ENCODE measurements around the gene ASB14. TPM values are rescaled to one million over a fixed set of nuclear protein-coding genes. Genes with fewer than 3 reads are reported as not detected.

The ASB14 gene
- total and polyA plus RNA-seq, 2 experiments from 2014 or later: 0.15 TPM; not detected in 1

GRCh38 chr3:57256844-57257243, 35.6 kb downstream of the ASB14 start:
- no peak overlapping the region for H3K4me2 ChIP-seq (ENCODE audit: unreplicated experiment)
- H4K20me1 ChIP-seq (ENCODE audit: insufficient read depth): no peaks in the 10 kb centered on the region
- 88 to 91% methylated on average over 3 of the region's 3 CpGs for WGBS, 2 experiments (ENCODE audit: low coverage in 1 of 2, low lambda C conversion rate in 2 of 2, missing lambda C conversion rate in 2 of 2)
- no peak for TF ChIP-seq EZH2phosphoT487 (IDR thresholded peaks at IDR 0.05; ENCODE audit: insufficient read depth, low read depth)
- TF ChIP-seq EZH2 (IDR thresholded peaks at IDR 0.05; ENCODE audit: insufficient read depth, poor library complexity, severe bottlenecking): no peak
- no peaks in the 10 kb centered on the region for H3F3A ChIP-seq (ENCODE audit: insufficient read depth)
- no peaks in the 10 kb centered on the region for H3K9me3 ChIP-seq (ENCODE audit: low read depth)
- in situ Hi-C loops (cut with MboI): no loop called here
- H3K27me3 ChIP-seq (replicated peaks; ENCODE audit: insufficient read depth): no peaks in the 10 kb centered on the region
- DNase-seq: no peak
- H3K79me2 ChIP-seq (ENCODE audit: insufficient read depth): no peaks in the 10 kb centered on the region
- H3K27ac ChIP-seq: no peak overlapping the region
- peaks cover 40% of the 10 kb centered on the region for H3K36me3 ChIP-seq (ENCODE audit: low read depth)
- H3K4me1 ChIP-seq (ENCODE audit: insufficient read depth): no peaks in the 10 kb centered on the region
- H3K4me3 ChIP-seq: no peak overlapping the region
- no peak overlapping the region for H3K9ac ChIP-seq
- no peaks in the 10 kb centered on the region for H3K9me2 ChIP-seq (ENCODE audit: insufficient read depth)
- no peak overlapping the region for H2AFZ ChIP-seq

GRCh38 chr3:57252404-57252803, 40.1 kb downstream of the ASB14 start:
- no peak overlapping the region for H2AFZ ChIP-seq
- WGBS, 2 experiments (ENCODE audit: low coverage in 1 of 2, low lambda C conversion rate in 2 of 2, missing lambda C conversion rate in 2 of 2): 4 to 25% methylated on average over 1 of the region's 1 CpG
- no peak overlapping the region for H3K4me3 ChIP-seq
- DNase-seq: no peak
- H3K9me3 ChIP-seq (ENCODE audit: low read depth): no peaks in the 10 kb centered on the region
- no peak overlapping the region for H3K27ac ChIP-seq
- TF ChIP-seq EZH2 (IDR thresholded peaks at IDR 0.05; ENCODE audit: insufficient read depth, poor library complexity, severe bottlenecking) (no peak), EZH2phosphoT487 (IDR thresholded peaks at IDR 0.05; ENCODE audit: insufficient read depth, low read depth) (no peak)
- no peaks in the 10 kb centered on the region for H3K4me1 ChIP-seq (ENCODE audit: insufficient read depth)
- in situ Hi-C loops (cut with MboI): no loop called here
- no peaks in the 10 kb centered on the region for H3K9me2 ChIP-seq (ENCODE audit: insufficient read depth)
- no peaks in the 10 kb centered on the region for H3F3A ChIP-seq (ENCODE audit: insufficient read depth)
- no peaks in the 10 kb centered on the region for H3K27me3 ChIP-seq (replicated peaks; ENCODE audit: insufficient read depth)
- H3K9ac ChIP-seq: no peak overlapping the region
- H3K79me2 ChIP-seq (ENCODE audit: insufficient read depth): no peaks in the 10 kb centered on the region
- no peaks in the 10 kb centered on the region for H4K20me1 ChIP-seq (ENCODE audit: insufficient read depth)
- peaks cover 39% of the 10 kb centered on the region for H3K36me3 ChIP-seq (ENCODE audit: low read depth)
- H3K4me2 ChIP-seq (ENCODE audit: unreplicated experiment): no peak overlapping the region

GRCh38 chr3:57244946-57245345, 47.5 kb downstream of the ASB14 start:
- H3K9me3 ChIP-seq (ENCODE audit: low read depth): no peaks in the 10 kb centered on the region
- H3K27me3 ChIP-seq (replicated peaks; ENCODE audit: insufficient read depth): no peaks in the 10 kb centered on the region
- no peak overlapping the region for H3K4me3 ChIP-seq
- no peak overlapping the region for H3K27ac ChIP-seq
- 93 to 100% methylated on average over 2 of the region's 2 CpGs for WGBS, 2 experiments (ENCODE audit: low coverage in 1 of 2, low lambda C conversion rate in 2 of 2, missing lambda C conversion rate in 2 of 2)
- H3K79me2 ChIP-seq (ENCODE audit: insufficient read depth): no peaks in the 10 kb centered on the region
- H3K36me3 ChIP-seq (ENCODE audit: low read depth): peaks cover 62% of the 10 kb centered on the region
- no peak overlapping the region for H3K4me2 ChIP-seq (ENCODE audit: unreplicated experiment)
- no peaks in the 10 kb centered on the region for H3K4me1 ChIP-seq (ENCODE audit: insufficient read depth)
- DNase-seq: no peak
- H3F3A ChIP-seq (ENCODE audit: insufficient read depth): no peaks in the 10 kb centered on the region
- no peaks in the 10 kb centered on the region for H3K9me2 ChIP-seq (ENCODE audit: insufficient read depth)
- H2AFZ ChIP-seq: no peak overlapping the region
- in situ Hi-C loops (cut with MboI): no loop called here
- TF ChIP-seq EZH2 (IDR thresholded peaks at IDR 0.05; ENCODE audit: insufficient read depth, poor library complexity, severe bottlenecking) (no peak), EZH2phosphoT487 (IDR thresholded peaks at IDR 0.05; ENCODE audit: insufficient read depth, low read depth) (no peak)
- no peaks in the 10 kb centered on the region for H4K20me1 ChIP-seq (ENCODE audit: insufficient read depth)
- no peak overlapping the region for H3K9ac ChIP-seq

- peaks cover 6% of the 10 kb centered on the region; the same call in 1 of the 2 replicates for H4K20me1 ChIP-seq (ENCODE audit: insufficient read depth)
- no peaks in the 10 kb centered on the region for H3K27me3 ChIP-seq (replicated peaks; ENCODE audit: insufficient read depth)
- WGBS, 2 experiments (ENCODE audit: low coverage in 1 of 2, low lambda C conversion rate in 2 of 2, missing lambda C conversion rate in 2 of 2): 88% methylated on average over 13 of the region's 13 CpGs
- H3K9me3 ChIP-seq (ENCODE audit: low read depth): no peaks in the 10 kb centered on the region
- in situ Hi-C loops (cut with MboI): no loop called here
- no peak overlapping the region for H2AFZ ChIP-seq
- H3K9me2 ChIP-seq (ENCODE audit: insufficient read depth): no peaks in the 10 kb centered on the region
- H3K4me3 ChIP-seq: no peak overlapping the region
- H3K9ac ChIP-seq: no peak overlapping the region
- TF ChIP-seq EZH2phosphoT487 (IDR thresholded peaks at IDR 0.05; ENCODE audit: insufficient read depth, low read depth) (no peak), EZH2 (IDR thresholded peaks at IDR 0.05; ENCODE audit: insufficient read depth, poor library complexity, severe bottlenecking) (no peak)
- peaks cover 2% of the 10 kb centered on the region; the same call in 1 of the 2 replicates for H3K4me1 ChIP-seq (ENCODE audit: insufficient read depth)
- H3K4me2 ChIP-seq (ENCODE audit: unreplicated experiment): no peak overlapping the region
- peaks cover 7% of the 10 kb centered on the region; the same call in 1 of the 2 replicates for H3F3A ChIP-seq (ENCODE audit: insufficient read depth)
- no peak for DNase-seq
- peaks cover 20% of the 10 kb centered on the region for H3K36me3 ChIP-seq (ENCODE audit: low read depth)
- no peak overlapping the region for H3K27ac ChIP-seq
- H3K79me2 ChIP-seq (ENCODE audit: insufficient read depth): peaks cover 77% of the 10 kb centered on the region
These were observed 57.6 kb downstream of the ASB14 start for GRCh38 chr3:57234613-57235575.
